Activated CD8-positive, alpha-beta memory T cell treated with anti-CD3 and anti-CD28 coated beads, Interleukin-2, amount 50 U/mL, for 1 hour (primary cell): ENCODE results near the gene KIF20B.
"Not testable (repeated sequence)": the region's sequence is repeated elsewhere in the genome, so short reads cannot be mapped to it uniquely, and the experiment has no call there.

Experiments used
- DNase-seq: peaks from one replicate; pipeline ENCODE4 v3.0.0-alpha.2; 2020; ENCODE audit errors: extremely low read depth

Gene KIF20B

DNA sequence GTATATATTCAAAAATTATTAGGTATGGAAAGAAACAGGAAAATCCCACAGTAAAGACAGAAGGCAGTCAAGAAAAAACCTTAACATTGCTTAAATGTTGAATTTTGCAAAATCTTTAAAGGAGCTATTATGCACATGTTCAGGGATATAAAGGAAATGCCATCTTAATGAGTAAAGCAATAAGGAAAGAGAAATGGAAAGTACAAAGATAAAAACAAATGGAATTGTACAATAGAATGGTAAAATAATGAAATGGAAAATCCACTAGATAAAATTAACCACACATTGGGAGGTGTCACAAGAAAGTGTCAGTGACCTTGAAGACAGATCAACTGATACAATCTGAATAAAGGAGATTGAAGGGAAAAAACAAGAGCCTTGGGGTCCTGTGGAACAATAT is 82.0 kb downstream of the KIF20B start:
- DNase-seq, result no peak

DNA sequence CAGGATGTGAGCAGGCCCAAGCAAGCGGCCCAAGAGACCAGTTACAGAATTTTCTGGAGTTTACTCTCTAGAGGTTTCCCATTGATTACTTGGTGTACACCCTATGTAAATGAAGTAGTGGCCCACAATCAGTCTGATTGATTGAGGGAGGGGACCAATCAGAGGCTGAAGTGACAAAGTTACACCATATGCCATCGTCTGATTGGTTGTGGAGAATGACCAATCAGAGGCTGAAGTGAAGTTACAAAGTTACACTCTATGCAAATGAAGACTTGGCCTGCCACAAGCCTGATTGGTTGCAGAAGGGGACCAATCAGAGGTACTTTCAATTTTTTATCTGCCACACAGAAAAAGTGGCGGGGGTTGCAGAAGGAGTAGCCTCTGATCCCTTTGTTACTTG is 83.7 kb downstream of the KIF20B start:
- DNase-seq, result no peak

DNA sequence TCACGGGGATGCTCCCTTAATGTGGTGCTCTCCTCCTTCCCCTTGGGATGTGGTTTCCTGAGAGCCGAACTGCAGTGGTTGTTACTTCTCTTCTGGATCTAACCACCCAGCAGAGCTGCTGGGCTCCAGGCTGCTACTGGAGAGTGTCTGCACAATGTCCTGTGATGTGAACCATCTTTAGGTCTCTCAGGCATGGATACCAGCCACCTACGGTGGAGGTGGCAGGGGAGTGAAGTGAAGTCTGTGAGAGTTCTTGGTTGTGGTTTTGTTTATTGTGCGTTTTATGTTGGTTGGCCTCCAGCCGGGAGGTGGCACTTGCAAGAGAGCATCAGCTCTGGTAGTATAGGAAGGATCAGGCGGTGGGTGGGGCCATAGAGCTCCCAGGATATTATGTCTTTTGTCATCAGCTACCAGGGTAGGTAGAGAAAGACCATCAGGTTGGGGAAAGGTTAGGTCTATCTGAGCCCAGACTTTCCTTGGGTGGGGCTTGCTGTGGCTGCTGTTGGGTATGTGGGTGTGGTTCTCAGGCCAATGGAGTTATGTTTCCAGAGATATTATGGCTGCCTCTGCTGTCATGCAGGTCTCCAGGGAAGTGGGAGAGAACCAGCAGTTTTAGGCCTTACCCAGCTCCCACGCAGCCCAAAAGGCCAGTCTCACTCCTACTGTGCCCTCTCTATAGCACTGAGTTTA is 87.9 kb downstream of the KIF20B start:
- DNase-seq, result no peak

DNA sequence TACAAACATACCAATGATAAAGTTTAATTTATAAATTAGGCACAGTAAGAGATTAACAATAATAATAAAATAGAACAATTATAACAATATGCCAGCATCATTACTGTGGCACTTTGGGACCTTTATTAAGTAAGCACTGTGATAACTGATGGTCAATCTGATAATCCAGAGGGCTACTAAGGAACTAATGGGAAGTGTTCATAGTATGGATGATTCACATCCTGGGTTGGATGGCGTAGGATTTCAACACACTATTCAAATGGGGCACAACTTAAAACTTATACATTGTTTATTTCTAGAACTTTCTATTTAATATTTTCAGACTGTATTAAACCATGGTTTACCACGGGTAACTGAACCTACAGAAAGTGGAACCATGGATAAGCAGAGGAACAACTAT is 90.8 kb downstream of the KIF20B start:
- no peak for DNase-seq

DNA sequence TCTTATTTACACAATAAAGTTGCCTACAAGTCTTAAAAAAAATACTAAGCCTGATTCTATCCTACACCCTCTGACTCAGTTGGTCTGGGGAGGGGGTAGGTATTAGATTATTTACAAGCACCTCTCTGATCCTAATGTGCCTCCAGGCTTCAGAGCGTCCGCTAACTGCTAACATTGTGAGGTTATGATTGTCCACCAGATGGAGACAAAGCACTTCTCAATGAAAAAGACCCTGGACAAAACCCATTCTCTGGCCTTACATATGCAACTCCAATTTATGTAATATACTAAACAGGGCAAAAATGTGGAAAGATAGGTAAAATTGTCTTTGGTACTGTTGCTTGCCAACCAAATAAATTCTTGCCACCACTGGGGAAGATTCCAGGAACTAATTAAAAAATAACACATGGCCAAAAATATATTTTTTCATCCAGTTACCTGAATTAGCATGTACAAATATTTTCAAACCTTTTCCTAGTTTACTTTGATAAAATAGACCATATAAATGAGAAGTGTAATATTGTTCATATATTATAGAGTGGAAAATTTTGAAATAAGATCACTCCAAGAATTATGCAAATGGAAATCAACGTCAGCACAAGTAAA is 92.4 kb downstream of the KIF20B start:
- DNase-seq, result peak; percentile 7

DNA sequence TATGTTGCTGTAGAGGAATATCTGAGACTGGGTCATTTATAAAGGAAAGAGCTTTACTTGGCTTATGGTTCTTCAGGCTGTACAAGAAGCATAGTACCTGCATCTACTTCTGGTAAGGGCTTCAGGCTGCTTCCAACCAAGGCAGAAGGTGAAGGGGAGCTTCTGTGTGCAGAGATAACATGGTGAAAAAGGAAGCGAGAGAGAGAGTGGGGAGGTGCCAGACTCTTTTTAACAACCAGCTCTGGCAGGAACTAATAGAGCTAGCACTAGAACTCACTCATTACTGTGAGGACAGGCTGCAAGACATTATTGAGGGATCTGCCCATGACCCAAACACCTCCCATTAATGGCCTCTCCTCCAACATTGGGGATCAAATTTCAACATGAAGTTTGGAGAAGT is 94.5 kb downstream of the KIF20B start:
- no peak for DNase-seq

DNA sequence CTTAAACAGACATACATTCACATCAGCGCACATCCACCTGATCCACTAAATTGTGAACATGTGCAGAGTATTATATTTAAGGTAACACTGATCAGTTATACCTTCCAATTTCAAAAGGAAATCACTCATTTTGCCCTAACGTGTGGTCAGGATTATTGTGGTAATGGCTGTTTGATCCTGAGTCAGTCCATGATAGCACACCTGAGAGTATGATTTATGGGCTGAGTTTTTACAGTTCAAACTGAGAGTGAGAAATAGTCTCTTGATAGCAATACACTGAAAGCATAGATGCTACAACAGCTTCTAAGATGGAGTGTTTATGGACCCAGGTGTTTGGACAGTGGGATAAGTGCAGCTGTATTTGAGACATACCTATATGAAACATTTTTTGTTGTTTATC is 96.7 kb downstream of the KIF20B start:
- no peak for DNase-seq

DNA sequence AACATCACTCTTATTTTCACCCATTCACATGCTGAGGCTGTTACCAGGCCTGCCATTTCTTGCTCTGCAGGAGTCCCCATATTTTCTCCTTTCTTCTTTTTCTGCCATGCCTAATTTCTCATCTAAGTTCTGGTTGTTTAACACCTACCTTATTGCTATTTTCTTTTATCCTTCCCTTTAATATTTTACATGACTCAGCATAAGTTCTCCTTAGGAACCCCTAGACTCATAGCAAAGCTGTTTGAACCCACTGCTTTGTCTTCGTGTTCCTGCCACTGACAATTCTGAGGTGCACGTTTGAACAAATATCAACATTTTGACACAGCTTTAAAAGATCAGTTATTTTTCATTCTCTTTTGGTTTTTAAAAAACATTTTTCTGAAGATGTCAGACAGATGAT is 98.2 kb downstream of the KIF20B start:
- no peak for DNase-seq

DNA sequence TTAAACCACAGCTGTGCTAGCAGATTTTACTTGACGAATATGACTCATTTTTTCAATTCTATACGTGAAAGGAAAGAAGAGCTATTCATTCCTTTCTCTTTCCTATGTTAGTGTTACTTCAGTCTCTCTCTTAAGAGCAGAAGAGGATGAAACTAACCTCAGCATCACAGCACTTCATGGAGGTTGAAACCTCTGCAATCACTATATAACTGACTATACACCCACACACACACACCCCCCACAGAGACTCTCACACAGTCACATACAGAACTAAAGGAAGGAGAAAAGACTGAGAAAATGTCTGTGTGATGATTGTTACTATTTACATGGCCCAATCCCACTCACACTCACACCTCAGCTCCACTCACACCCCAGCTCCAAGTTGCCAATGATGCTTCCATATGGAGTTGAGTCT is 104.2 kb downstream of the KIF20B start:
- DNase-seq, result no peak

DNA sequence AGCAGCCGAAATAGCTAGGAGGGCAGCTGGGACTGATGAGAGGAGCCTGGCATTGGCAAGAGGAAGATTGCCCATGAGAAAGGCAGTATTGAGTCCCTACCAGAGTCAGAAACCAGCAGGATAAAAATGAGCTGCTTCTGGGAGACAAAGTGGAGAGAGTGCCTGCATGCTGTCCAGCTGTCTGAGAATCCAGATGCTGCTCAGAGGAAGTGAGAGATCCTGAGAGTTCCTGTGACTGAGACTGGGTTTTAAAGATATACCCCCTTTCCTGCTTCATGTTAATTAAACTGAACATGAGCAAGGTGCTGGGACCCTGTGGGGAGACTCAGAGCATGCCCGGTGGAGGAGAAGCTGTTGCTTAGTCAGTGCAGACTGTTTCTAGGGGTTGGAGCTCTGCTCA is 107.5 kb downstream of the KIF20B start:
- no peak for DNase-seq

DNA sequence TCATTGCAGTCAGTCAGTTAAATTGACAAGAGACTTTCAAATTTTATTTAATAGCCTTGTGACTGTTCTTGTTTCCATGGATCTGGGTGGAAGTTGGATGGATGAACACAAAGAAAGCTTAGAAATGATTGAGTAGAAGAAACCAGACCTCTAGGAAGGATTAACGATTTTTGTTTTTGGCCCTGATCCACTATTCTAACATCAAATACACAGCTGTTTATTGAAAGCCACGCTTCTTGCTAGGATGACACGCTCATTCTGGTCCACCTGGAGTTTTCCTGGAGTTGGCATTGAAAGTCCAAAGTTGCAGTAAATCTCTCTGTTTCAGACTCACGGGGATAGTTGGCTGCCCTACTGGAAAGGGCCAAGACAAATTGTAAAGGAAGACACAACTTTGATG is 108.4 kb downstream of the KIF20B start:
- no peak for DNase-seq

DNA sequence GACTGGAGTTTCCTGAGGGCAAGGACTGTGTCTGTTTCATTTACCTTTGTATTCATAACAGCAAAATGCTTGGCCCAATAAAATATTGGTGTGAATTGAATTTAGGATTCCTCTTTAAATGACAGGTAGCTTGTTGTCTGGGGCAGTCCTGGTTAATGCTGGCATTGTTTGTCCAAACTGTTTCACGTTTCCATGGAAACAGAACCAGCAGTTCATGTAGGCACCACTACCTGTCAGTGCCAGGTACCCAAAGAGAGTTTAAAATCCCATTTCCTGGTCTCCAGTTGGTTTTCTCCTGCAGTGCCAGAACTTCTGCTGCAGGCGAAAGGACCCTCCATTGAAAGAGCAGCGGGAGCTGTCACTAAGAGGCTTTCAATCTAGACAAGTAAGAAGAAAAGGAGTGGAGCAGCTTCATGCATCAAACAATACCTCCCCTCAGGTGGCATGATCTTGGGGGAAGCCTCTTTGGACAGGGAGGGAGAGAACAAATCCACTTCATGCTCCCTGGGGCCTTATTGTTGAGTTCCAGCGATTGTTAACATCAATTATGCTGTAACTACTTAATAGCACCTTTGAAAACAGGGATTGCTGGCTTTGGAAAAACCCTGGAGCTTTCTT is 109.6 kb downstream of the KIF20B start:
- no peak for DNase-seq

DNA sequence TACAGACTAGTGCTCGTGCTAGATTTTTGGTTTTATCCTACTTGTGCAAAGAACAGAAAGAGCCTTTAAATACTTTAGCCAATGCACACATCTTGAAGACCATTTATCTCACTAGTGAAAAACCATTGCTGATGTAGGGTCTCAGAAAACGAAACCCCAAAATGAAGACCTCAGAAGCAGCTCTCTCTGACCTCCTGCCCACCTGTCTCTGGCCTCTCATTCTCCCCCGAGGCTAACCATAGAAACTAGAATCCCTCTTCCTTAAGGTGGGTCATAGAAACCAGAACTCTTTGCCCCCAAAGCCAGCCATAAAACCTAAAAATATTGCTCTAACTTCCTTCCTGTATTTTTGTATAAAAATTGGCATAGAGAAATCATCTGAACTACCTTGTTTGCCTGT is 112.2 kb downstream of the KIF20B start:
- DNase-seq, result no peak

DNA sequence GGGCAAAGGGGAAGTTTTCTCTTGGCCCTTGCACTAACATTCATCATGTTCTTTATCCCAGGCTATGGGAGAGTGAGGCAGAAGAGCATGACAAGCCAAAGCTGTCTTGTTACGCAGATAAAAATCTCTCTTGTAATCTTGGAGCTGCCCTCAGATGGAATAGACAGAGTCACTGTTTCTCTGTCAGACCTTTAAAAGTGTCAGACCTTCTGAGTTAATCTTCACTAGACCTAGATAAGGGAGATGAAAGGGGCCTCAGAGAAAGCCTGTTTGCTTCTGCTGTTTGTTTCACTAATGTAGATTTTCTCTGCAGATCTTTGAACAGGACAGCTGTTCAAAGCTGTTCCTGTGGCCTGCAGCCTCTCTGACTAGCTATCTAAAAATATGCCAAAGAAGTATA is 112.9 kb downstream of the KIF20B start:
- no peak for DNase-seq

DNA sequence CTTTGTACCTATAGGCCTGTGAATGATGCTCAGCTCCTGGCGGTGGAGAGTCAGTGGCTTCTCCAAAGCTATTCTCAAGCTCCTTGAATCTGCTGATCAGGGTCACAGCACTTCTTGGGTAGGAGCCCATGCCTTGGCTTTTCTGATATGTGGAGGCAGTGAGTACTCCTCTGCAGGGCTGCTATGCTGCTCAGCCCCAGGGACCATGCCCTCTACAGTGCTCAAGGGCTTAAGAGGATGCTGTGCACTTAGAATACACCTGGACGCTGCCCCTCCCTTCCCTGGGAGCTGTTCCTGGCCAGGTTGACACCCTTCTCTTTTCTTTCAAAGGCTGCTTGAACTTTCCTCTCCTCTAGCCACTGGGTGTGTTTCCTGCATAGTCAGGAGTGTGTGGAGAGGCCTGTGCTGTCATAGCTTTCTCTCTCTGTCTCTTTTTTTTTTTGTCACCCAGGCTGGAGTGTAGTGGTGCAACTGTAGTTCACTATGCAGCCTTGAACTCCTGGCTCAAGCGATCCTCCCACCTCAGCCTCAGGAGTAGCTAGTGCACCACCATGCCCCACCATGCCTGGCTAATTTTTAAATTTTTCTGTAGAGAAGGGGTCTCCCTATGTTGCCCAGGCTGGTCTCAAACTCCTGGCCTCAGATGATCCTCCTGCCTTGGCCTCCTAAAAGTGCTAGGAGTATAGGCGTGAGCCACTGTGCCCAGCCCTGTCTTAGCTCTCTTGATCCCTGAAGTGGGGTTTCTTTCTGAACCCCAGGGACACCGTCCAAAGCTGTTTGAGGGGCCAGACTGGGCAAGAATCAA is 113.9 kb downstream of the KIF20B start:
- no peak for DNase-seq

DNA sequence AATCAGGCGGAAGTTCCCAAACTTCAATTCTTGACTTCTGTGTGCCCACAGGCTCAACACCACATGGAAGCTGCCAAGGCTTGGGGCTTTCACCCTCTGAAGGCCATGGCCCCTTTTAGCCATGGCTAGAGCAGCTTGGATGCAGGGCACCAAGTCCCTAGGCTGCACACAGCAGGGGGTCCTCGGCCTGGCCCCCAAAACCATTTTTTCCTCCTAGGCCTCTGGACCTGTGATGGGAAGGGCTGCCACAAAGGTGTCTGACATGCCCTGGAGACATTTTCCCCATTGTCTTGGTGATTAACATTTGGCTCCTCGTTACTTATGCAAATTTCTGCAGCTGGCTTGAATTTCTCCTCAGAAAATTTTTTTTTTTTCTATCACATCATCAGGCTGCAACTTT is 117.6 kb downstream of the KIF20B start:
- DNase-seq, result not testable (repeated sequence)
